ENCODE results near the gene FAIM2.

Gene FAIM2

GRCh38 chr12:49924628-49925246, 21.0 kb upstream of the FAIM2 start:
- in situ Hi-C loops (cut with HindIII; ENCODE audit: low sequenced_read_pairs) = no loop called here
- H3K4me3 ChIP-seq (ENCODE audit: low read depth, low read length) = no peak overlapping the region
- DNase-seq (ENCODE audit: low read depth) = no peak
- no peak for TF ChIP-seq CTCF (IDR thresholded peaks at IDR 0.05; ENCODE audit: low read depth, low read length, missing control alignments)

DNA sequence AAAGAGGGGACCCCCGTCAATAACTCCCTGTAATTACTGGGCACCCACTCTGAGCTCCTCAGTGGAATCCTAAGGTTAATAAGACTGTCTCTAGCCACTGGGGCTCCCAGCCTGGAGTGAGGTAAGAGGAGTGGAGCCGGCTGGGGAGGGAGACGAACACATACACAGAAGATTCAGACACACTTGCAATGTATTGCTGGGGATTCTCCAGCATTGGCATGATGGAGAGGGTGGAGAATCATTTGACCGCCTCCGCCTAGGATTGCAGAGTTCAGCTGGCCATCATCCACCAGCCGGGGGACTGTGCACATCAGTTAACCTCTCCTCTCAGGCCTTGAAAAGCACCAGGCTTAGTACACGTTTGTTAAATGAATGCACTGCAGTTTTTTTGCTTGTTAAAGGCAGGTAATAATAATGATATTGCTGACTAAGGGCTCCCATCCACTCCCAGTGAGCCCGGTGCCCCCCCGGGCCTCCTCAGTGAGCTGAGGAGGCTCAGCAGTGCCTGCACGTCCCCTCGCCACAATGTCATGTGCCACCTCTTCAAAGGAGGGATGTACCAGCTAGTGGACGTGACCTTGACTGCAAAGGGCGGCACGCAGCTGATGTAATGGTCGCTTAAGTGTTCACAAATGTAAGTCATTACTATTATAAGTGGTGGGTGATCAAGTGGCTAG, 20.3 kb upstream of the FAIM2 start:
- DNase-seq (ENCODE audit: low read depth) = no peak
- no peak for TF ChIP-seq CTCF (IDR thresholded peaks at IDR 0.05; ENCODE audit: low read depth, low read length, missing control alignments)
- in situ Hi-C loops (cut with HindIII; ENCODE audit: low sequenced_read_pairs) = no loop called here
- no peak overlapping the region for H3K4me3 ChIP-seq (ENCODE audit: low read depth, low read length)

DNA sequence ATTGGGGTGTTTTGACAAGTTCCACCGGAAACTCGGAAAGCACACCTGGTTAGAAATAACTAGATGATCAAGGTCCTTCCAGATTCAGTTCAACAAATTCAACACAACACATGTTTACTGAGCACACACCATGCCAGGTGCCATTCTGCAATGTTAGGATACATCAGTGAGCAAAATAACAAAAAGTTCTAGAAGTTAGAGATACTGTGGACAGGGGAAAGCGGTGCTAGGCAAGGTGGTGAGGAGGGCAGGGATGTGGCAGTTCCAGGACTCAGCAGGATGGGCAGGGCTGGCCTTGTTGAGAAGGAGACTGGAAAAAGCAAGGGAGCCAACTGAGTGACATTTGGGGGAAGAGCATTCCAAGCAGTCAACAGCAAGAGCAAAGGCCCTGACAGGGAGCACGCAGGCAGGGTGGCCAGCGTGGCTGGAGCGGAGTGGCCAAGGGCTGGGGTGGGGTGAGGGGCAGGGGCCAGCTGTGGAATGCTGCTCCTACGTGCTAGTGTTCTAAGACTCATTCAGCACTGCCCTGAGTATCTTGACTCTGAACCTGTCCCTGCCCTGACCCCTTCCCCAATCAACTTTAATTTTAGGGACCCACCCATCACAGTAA, 19.4 kb upstream of the FAIM2 start:
- TF ChIP-seq CTCF (IDR thresholded peaks at IDR 0.05; ENCODE audit: low read depth, low read length, missing control alignments) = no peak
- in situ Hi-C loops (cut with HindIII; ENCODE audit: low sequenced_read_pairs) = no loop called here
- H3K4me3 ChIP-seq (ENCODE audit: low read depth, low read length) = no peak overlapping the region
- no peak for DNase-seq (ENCODE audit: low read depth)

DNA sequence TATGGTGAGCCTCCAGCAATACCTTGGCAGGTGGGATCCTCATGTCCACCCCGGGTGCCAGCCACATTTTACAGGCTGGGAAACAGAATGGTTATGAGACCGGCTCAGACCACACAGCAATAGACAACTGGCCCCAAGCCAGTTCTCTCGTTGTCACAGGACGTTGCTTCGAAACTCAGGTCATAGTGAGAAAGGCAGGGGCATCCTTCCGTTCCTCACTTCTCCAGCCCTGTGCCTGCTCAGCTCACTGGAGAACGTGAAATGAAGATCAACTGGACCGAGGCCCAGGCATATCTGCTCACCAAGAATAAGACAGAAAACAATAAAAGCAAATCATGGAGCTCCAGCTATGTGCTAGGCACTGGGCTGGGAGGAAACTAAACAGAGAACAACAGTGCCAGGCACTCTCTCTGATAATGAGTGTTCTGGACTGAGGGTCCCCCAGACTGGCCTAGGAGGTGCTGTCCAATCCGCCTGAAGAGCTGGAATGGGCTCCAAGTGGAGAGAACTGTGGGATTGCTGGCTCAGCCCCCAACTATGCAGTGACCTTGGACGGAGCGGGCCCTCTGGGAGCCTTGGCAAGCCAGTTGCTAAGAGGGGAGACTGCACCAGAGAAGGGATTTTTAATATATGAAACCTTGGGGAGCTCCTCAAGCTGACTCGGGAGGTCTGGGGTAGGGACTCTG, 18.8 kb upstream of the FAIM2 start:
- in situ Hi-C loops (cut with HindIII; ENCODE audit: low sequenced_read_pairs) = no loop called here
- no peak overlapping the region for H3K4me3 ChIP-seq (ENCODE audit: low read depth, low read length)
- DNase-seq (ENCODE audit: low read depth) = no peak
- TF ChIP-seq CTCF (IDR thresholded peaks at IDR 0.05; ENCODE audit: low read depth, low read length, missing control alignments) = no peak

- TF ChIP-seq CTCF (IDR thresholded peaks at IDR 0.05; ENCODE audit: low read depth, low read length, missing control alignments) = no peak
- in situ Hi-C loops (cut with HindIII; ENCODE audit: low sequenced_read_pairs) = no loop called here
- DNase-seq (ENCODE audit: low read depth) = no peak
- H3K4me3 ChIP-seq (ENCODE audit: low read depth, low read length) = no peak overlapping the region
These were observed 18.2 kb upstream of the FAIM2 start for GRCh38 chr12:49921936-49922335.

- no peak for TF ChIP-seq CTCF (IDR thresholded peaks at IDR 0.05; ENCODE audit: low read depth, low read length, missing control alignments)
- in situ Hi-C loops (cut with HindIII; ENCODE audit: low sequenced_read_pairs) = no loop called here
- no peak for DNase-seq (ENCODE audit: low read depth)
- H3K4me3 ChIP-seq (ENCODE audit: low read depth, low read length) = no peak overlapping the region
These were observed 17.6 kb upstream of the FAIM2 start for GRCh38 chr12:49921299-49921698.

Measured in astrocyte of the cerebellum (primary cell).